H7 (cell line): ENCODE data around the gene RCE1. TPM values are rescaled to one million over a fixed set of nuclear protein-coding genes. Genes with fewer than 3 reads are reported as not detected.
"Not testable (repeated sequence)": the region's sequence is repeated elsewhere in the genome, so short reads cannot be mapped to it uniquely, and the experiment has no call there.

Experiments
- DNase-seq: peaks from one replicate; pipeline ENCODE4 v3.0.0; 2012
- H3K27me3 ChIP-seq: 2 replicates; pipeline ENCODE4 v1.6.0; 2011; ENCODE audit warnings: mild to moderate bottlenecking, low read length; ENCODE audit not compliant: control insufficient read depth, insufficient read depth
- H3K36me3 ChIP-seq: replicated peaks from 2 replicates; pipeline ENCODE4 v1.5.1; 2011; ENCODE audit warnings: low read length; ENCODE audit not compliant: control insufficient read depth, insufficient read depth
- H3K4me3 ChIP-seq: 2 replicates; pipeline ENCODE4 v1.5.1; 2011; ENCODE audit warnings: low read depth, mild to moderate bottlenecking, control low read depth, low read length, moderate library complexity; ENCODE audit not compliant: insufficient read depth
- total RNA-seq: library from RNA; depleted of rRNA; stranded (reverse); fragments of >200 nt; shearing (Covaris generic); gene quantifications from 2 replicates; pipeline ENCODE4 v1.2.3, GENCODE V29; 2014; rRNA removed

The RCE1 gene, protein sequence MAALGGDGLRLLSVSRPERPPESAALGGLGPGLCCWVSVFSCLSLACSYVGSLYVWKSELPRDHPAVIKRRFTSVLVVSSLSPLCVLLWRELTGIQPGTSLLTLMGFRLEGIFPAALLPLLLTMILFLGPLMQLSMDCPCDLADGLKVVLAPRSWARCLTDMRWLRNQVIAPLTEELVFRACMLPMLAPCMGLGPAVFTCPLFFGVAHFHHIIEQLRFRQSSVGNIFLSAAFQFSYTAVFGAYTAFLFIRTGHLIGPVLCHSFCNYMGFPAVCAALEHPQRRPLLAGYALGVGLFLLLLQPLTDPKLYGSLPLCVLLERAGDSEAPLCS
- 43.1 and 50.6 TPM in 2 replicates for total RNA-seq

DNA sequence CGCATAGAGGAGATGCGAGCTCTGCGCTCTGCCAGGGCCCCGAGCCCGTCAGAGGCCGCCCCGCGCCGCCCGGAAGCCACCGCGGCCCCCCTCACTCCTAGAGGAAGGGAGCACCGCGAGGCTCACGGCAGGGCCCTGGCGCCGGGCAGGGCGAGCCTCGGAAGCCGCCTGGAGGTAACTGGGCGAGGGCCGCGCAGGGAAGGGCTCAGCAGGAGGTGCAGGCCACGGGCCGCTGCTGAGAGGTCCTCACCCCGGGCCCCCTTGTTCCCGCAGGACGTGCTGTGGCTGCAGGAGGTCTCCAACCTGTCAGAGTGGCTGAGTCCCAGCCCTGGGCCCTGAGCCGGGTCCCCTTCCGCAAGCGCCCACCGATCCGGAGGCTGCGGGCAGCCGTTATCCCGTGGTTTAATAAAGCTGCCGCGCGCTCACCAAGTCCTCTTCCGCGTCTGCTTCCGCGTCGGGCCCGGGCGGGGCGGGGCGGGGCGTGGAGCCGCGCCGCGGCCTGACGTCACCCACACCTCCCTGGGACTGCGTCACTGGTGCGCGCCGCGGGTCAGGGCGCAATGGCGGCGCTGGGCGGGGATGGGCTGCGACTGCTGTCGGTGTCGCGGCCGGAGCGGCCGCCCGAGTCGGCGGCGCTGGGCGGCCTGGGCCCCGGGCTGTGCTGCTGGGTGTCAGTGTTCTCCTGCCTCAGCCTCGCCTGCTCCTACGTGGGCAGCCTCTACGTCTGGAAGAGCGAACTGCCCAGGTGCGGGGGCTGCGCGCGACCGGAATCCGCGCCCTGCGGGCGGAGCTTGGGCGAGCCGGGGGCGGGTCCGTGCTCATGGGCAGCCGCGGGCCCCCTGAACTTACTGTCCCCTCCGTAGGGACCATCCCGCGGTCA is at the start of gene RCE1:
RCE1 (plus strand) TSS at position 546 of the 880 bp plus-strand sequence; CDS start at position 561, 15 bp downstream.
- Histone ChIP-seq H3K4me3 (peak within 1 kb of the TSS; percentile 100), H3K36me3 (peaks cover 13% of the 10 kb centered on the region), H3K27me3 (no peaks in the 10 kb centered on the region)
- DNase-seq: peak; percentile 99

DNA sequence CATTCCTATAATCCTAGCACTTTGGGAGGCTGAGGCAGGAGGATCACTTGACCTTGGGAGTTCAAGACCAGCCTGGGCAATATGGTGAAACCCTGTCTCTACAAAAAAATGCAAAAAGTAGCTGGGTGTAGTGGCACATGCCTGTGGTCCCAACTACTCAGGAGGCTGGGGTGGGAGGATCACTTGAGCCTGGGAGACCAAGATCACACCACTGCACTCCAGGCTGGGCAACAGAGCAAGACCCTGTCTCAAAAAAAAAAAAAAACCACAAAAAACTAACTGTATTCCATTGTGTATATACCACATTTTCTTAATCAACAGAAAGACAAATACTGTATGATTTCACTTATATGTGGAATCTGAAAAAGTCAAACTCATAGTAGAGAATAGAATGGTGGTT is 43.4 kb upstream of the RCE1 start:
- H3K27me3 ChIP-seq, DNase-seq, H3K36me3 ChIP-seq, H3K4me3 ChIP-seq: not testable (repeated sequence)

DNA sequence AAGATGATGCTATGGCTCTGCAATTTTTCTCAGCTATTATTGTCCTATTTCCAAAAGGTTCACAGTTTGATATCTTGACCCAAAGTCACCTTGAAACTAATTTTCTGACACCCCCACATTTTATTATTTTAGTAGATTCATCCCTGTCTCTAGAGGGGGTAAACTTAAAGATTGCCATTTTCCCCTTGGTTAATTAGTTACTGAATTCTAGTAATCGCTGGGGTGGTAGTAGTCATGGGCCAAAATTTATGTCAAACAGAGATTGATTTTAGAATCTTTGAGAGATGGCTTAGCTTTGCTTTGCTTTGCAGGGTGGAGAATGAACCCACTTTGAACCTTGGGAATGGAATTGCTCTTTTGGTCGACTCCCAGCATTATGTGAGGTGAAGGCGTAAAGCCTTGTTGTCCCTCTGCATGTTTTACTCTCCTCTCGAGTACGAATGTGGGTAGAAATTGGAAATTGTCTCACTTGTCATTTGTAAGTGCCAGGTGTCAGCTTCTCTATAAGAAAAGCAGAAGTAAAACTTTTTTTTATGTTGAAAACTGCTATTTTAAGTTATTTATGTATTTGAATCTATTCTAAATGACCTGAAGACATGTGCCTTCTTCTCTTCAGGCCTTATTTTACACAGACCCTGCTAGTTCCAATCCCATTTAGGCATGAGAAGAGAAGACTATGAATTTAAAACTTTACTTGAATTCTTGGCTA is 42.4 kb upstream of the RCE1 start:
- Histone ChIP-seq H3K27me3 (no peaks in the 10 kb centered on the region), H3K4me3 (no peak overlapping the region), H3K36me3 (peaks cover 1% of the 10 kb centered on the region; the same call in 1 of the 2 replicates)
- no peak for DNase-seq

DNA sequence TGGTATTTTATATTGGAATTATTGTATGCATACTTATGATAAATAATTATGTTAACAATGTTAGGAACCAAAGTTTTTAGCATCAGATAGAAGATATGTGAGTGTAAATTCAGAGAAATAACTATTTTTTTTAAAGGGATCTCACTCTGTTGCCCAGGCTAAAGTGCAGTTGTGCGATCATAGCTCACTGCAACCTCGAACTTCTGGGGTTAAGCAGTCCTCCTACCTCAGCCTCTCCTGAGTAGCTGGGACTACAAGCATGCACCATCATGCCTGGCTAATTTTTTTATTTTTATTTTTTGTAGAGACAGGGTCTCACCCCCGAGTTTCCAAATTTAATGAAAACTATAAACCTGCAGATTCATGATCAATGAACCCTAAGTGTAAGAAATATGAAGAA is 33.6 kb upstream of the RCE1 start:
- no peaks in the 10 kb centered on the region for H3K36me3 ChIP-seq
- no peak overlapping the region for H3K4me3 ChIP-seq
- H3K27me3 ChIP-seq: no peaks in the 10 kb centered on the region
- DNase-seq: no peak

DNA sequence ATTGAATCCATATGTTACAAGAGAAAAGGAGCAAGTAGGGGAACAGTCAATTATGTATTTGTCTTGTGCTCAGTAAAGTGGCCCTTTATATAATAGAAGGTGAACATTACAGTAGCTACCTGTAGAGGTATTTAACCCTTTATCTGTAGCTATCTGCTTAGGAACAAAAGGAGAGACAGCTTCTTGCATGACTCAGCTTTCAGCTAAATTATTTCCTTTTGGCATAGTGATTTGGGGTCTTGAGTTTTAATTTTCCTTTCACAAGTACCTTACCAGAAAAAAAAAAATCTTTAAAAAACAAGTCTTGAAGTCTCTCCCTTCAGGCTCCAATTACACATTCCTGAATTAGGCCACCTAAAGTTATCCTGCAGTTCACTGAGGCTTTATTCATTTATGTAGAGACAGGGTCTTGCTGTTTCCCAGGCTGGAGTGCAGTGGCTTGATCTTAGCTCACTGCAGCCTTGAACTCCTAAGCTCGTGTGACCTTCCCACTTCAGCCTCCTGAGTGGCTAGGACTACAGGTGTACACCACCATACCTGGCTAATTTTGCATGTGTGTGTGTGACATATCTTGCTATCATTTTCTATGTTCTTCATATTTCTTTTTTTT is 32.6 kb upstream of the RCE1 start:
- H3K36me3 ChIP-seq: no peaks in the 10 kb centered on the region
- peak; percentile 16 for DNase-seq
- H3K4me3 ChIP-seq: no peak overlapping the region
- no peaks in the 10 kb centered on the region for H3K27me3 ChIP-seq

DNA sequence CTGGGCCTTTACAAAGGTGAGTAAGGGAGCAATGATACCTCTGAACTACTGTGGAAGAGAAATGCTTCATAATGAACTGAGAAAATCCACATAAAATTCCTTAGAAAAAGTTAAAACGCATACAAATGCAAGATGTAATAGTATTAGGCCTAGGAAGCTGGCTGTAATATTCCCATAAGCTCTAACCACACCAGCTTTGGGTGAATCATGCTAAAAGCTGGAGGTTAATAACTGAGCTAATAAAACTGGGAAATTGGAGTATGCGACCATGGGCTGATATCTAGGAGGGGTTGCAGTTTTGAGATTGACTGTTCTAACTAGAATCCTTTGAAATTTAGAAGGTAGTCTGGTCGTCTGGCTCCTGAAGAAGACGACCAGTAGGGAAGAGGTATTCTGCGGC is 28.6 kb upstream of the RCE1 start:
- Histone ChIP-seq H3K36me3 (no peaks in the 10 kb centered on the region), H3K27me3 (no peaks in the 10 kb centered on the region), H3K4me3 (no peak overlapping the region)
- no peak for DNase-seq

DNA sequence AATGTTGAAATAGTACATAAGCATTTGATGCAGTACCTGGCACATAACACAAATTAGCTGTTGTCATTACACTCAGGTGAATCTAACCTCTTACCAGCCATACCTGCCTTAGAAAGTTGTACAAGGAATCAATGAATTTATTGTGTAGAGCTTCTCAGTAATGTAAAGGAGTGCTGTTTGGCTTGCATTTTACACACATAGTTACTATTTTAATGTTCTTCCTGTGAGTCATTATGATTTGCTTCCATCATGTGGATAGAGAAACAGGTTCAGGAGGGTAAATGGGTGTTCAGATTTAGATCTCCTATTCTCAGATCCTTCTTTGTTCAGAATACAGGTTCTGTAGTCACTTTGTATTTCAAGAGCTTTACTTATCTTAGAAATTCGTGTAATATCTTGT is 27.6 kb upstream of the RCE1 start:
- H3K36me3 ChIP-seq: no peaks in the 10 kb centered on the region
- DNase-seq: no peak
- no peaks in the 10 kb centered on the region for H3K27me3 ChIP-seq
- no peak overlapping the region for H3K4me3 ChIP-seq

DNA sequence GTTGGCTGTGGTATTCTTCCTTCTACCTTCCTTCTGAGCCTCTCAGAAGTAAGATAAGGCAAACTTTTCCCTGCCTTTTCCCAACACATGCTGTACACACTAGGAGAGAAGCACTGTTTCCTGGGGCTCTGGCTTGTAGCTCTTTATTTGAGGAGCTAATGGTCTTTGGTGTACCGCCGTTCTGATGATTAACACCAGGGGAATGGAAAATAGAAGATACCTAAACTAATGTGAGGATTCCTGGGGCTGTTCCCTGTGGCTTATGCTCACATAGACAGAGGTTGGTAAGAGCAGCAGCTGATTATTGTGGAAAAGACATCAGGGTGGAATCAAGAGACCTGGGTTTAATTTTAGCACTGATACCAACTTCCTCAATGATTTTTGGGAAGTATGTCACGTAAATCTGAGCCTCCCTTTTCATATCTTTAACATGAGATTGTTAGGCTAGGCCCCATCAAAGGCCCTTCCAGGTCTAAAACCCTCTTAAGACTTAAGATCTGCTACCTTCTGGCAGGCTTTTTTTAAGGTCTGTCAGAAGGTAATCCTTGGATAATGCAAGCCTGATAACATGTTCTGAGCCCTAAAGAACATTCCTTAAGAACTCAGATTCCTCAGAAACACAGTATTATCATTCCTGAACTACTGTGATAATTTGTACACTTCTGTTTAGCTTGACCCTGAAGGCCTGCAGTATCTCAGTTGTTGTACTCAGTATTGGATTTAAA is 24.8 kb upstream of the RCE1 start:
- H3K36me3 ChIP-seq: no peaks in the 10 kb centered on the region; the same call in 1 of the 2 replicates
- DNase-seq: no peak
- no peak overlapping the region for H3K4me3 ChIP-seq
- H3K27me3 ChIP-seq: no peaks in the 10 kb centered on the region

DNA sequence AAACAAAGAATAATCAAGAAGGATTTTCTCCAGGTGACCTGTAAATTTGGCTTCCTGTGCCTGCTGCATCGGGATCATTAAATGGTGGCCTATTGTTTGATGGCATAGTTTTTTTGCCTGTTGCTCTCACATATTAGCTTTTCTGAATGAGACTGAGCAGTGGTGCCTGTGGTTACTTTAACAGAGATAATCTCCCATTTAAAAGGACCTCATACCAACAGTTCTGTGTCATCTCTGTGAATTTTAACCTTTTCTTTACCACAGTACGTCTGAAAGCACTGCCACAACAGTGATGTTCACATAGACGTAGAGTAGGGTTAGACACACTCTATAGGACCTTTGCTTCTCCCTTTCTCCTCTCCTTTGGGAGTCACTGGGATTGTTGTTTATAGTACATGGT is 22.9 kb upstream of the RCE1 start:
- H3K36me3 ChIP-seq: no peaks in the 10 kb centered on the region; the same call in 1 of the 2 replicates

DNA sequence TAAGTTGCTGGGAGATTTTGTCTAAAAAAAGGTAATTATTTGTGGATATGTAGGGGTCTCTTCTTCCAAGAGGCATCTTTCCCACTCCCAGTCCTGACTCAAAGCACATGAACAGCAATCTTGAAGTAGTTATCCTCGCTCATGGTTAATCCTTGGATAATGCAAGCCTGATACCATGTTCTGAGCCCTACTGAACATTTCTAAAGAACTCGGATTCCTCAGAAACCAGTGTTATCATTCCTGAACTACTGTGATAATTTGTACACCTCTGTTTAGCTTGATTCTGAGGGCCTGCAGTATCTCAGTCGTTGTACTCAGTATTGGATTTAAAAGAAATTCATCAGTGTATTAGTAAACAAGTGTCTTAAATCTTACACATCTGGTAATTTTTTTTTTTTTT is 22.3 kb upstream of the RCE1 start:
- Histone ChIP-seq H3K36me3 (no peaks in the 10 kb centered on the region; the same call in 1 of the 2 replicates), H3K4me3 (no peak overlapping the region), H3K27me3 (no peaks in the 10 kb centered on the region)
- no peak for DNase-seq

More for the DNA sequence above, 22.9 kb upstream of the RCE1 start:
- no peaks in the 10 kb centered on the region for H3K27me3 ChIP-seq
- no peak for DNase-seq
- H3K4me3 ChIP-seq: no peak overlapping the region

DNA sequence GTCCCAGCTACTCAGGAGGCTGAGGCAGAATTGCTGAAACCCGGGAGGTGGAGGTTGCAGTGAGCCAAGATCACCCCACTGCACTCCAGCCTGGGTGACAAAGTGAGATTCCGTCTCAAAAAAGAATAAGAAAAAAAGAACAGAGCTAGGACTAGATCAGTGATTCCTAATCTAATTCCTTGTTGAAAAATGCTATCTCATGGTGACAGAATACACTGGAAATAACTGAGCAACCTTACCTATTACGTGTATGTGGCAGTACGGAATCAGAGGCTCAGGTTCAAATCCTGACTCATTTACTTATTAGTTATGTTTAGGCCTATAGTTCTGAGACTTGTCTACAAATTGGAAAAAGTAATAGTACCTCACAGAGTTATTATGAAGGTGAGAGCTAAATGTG is 19.5 kb upstream of the RCE1 start:
- Histone ChIP-seq H3K4me3 (no peak overlapping the region), H3K36me3 (no peaks in the 10 kb centered on the region; the same call in 1 of the 2 replicates), H3K27me3 (no peaks in the 10 kb centered on the region)
- DNase-seq: no peak

DNA sequence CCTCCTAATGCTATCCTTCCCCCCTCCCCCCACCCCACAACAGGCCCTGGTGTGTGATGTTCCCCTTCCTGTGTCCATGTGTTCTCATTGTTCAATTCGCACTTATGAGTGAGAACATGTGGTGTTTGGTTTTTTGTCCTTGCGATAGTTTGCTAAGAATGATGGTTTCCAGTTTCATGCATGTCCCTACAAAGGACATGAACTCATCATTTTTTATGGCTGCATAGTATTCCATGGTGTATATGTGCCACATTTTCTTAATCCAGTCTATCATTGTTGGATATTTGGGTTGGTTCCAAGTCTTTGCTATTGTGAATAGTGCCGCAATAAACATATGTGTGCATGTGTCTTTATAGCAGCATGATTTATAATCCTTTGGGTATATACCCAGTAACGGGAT is 18.7 kb upstream of the RCE1 start:
- H3K36me3 ChIP-seq, DNase-seq, H3K27me3 ChIP-seq, H3K4me3 ChIP-seq: not testable (repeated sequence)

DNA sequence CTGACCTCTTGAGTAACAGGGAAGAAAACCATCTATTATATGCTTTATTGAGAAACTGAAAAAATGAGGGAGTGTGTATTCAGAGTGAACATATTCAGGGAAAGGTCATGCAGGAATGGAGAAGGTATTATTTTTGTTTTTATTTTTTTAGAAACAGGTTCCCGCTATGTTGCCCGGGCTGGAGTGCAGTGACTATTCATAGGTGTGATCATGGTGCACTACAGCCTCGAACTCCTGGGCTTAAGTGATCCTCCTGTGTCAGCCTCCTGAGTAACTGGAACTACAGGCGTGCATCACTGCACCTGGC is 8.7 kb upstream of the RCE1 start:
- Histone ChIP-seq H3K36me3 (peaks cover 2% of the 10 kb centered on the region; the same call in 1 of the 2 replicates), H3K4me3 (no peak overlapping the region), H3K27me3 (no peaks in the 10 kb centered on the region)
- DNase-seq: no peak

DNA sequence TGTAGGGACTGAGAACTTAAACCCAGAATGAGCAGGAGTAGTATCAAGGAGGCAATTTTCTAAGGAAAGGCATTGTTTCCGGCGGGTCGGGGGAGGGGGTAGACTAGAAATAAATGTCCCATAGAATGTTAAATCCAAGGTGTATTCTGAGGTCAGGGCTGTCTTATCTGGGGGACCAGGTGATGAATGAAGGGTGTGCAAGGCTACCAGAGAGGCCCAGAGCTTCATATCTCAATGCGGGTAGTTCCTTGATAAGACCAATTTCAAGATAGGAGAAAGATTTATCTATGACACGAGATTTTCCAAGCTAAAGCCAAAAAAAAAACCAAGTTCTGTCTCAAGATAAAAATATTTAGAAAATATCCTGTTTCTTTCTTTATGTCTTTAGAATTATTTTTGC is 8.3 kb upstream of the RCE1 start:
- DNase-seq: no peak
- Histone ChIP-seq H3K4me3 (no peak overlapping the region), H3K36me3 (peaks cover 2% of the 10 kb centered on the region; the same call in 1 of the 2 replicates), H3K27me3 (no peaks in the 10 kb centered on the region)
